Lower leg skin (tissue), 3 donors: Measurements from ENCODE around the gene SLC6A2.

Experiments used
- CTCF ChIP-seq, 3 donors: fragments of 450-650 bp; IDR thresholded peaks; one replicate each; pipeline ENCODE4 v1.5.1; 2016; ENCODE audit warnings: antibody characterized with exemption in 3 of 3, mild to moderate bottlenecking in 3 of 3, moderate library complexity in 2 of 3
- POLR2A ChIP-seq, 2 donors: fragments of 450-650 bp; IDR thresholded peaks; one replicate each; pipeline ENCODE4 v1.6.1; 2016 to 2017; ENCODE audit warnings: antibody characterized with exemption in 2 of 2, mild to moderate bottlenecking in 1 of 2, moderate library complexity in 1 of 2

GRCh38 chr16:55621771-55622170 is 34.0 kb upstream of the SLC6A2 start:
- TF ChIP-seq CTCF (IDR thresholded peaks at IDR 0.05) = no peak
- no peak for TF ChIP-seq POLR2A (IDR thresholded peaks at IDR 0.05)
